Astrocyte (in vitro differentiated cells and primary cell): ENCODE measurements around the gene PEMT. TPM values are rescaled to one million over a fixed set of nuclear protein-coding genes. Genes with fewer than 3 reads are reported as not detected.

ENCODE experiments used
- DNase-seq: peaks from one replicate; pipeline ENCODE4 v3.0.0-alpha.2; 2010; ENCODE audit warnings: low read depth
- FAIRE-seq: peaks from 2 replicates; lab custom pipeline; 2011; peaks lifted over from hg19 to GRCh38; lab: Jason Lieb, UNC
- H2AFZ ChIP-seq: 2 replicates; pipeline ENCODE4 v1.6.0; 2012; ENCODE audit warnings: low read depth, low read length, inconsistent platforms
- H3K27ac ChIP-seq: 2 replicates; pipeline ENCODE4 v1.5.1; 2011; ENCODE audit warnings: low read depth, low read length, inconsistent platforms
- H3K27me3 ChIP-seq: 2 replicates; pipeline ENCODE4 v1.6.0; 2011; ENCODE audit warnings: low read length, inconsistent platforms; ENCODE audit not compliant: insufficient read depth
- H3K36me3 ChIP-seq: 2 replicates; pipeline ENCODE4 v1.5.1; 2011; ENCODE audit warnings: low read length, inconsistent platforms; ENCODE audit not compliant: insufficient read depth
- H3K4me1 ChIP-seq: 2 replicates; pipeline ENCODE4 v1.5.1; 2011; ENCODE audit warnings: low read length, inconsistent platforms; ENCODE audit not compliant: insufficient read depth
- H3K4me2 ChIP-seq: 2 replicates; pipeline ENCODE4 v1.6.0; 2012; ENCODE audit warnings: low read length, inconsistent platforms
- H3K4me3 ChIP-seq: 2 replicates; pipeline ENCODE4 v1.5.1; 2011; ENCODE audit warnings: low read depth, mild to moderate bottlenecking, low read length, inconsistent platforms; ENCODE audit not compliant: insufficient read depth
- H3K79me2 ChIP-seq: 2 replicates; pipeline ENCODE4 v1.6.0; 2012; ENCODE audit warnings: mild to moderate bottlenecking, low read length, inconsistent platforms; ENCODE audit not compliant: insufficient read depth
- H3K9ac ChIP-seq: 2 replicates; pipeline ENCODE4 v1.6.0; 2012; ENCODE audit warnings: mild to moderate bottlenecking, low read length, inconsistent platforms
- H3K9me3 ChIP-seq: 2 replicates; pipeline ENCODE4 v1.5.1; 2012; ENCODE audit warnings: low read depth, mild to moderate bottlenecking, low read length, inconsistent platforms; ENCODE audit not compliant: insufficient read depth
- H4K20me1 ChIP-seq: 2 replicates; pipeline ENCODE4 v1.6.0; 2012; ENCODE audit warnings: low read length, inconsistent platforms; ENCODE audit not compliant: insufficient read depth
- H3K27ac Mint-ChIP-seq: one replicate; pipeline ENCODE4 v1.8.0; 2021; ENCODE audit warnings: mild to moderate bottlenecking, mixed read lengths; ENCODE audit not compliant: unreplicated experiment
- H3K27me3 Mint-ChIP-seq: one replicate; pipeline ENCODE4 v1.8.0; 2021; ENCODE audit warnings: low read depth, mixed read lengths; ENCODE audit not compliant: unreplicated experiment
- H3K36me3 Mint-ChIP-seq: one replicate; pipeline ENCODE4 v1.8.0; 2021; ENCODE audit warnings: low read depth, mixed read lengths; ENCODE audit not compliant: unreplicated experiment
- H3K4me1 Mint-ChIP-seq: one replicate; pipeline ENCODE4 v1.8.0; 2021; ENCODE audit warnings: low read depth, mixed read lengths; ENCODE audit not compliant: unreplicated experiment
- H3K4me3 Mint-ChIP-seq: one replicate; pipeline ENCODE4 v1.8.0; 2021; ENCODE audit warnings: mild to moderate bottlenecking, moderate library complexity, mixed read lengths; ENCODE audit not compliant: unreplicated experiment
- H3K9me3 Mint-ChIP-seq: one replicate; pipeline ENCODE4 v1.8.0; 2021; ENCODE audit warnings: mild to moderate bottlenecking, mixed read lengths; ENCODE audit not compliant: unreplicated experiment
- CTCF ChIP-seq: IDR thresholded peaks from 2 replicates; pipeline ENCODE4 v1.5.1; 2011; ENCODE audit warnings: low read depth, mild to moderate bottlenecking, inconsistent platforms, low read length, moderate library complexity; ENCODE audit not compliant: insufficient read depth
- EZH2 ChIP-seq: IDR thresholded peaks from 2 replicates; pipeline ENCODE4 v1.6.1; 2012; ENCODE audit warnings: mild to moderate bottlenecking, low read length, inconsistent platforms; ENCODE audit not compliant: insufficient read depth
- total RNA-seq: library from RNA; stranded (reverse); gene quantifications from 2 replicates; pipeline ENCODE4 v1.2.1, GENCODE V29; 2021

PEMT gene
- total RNA-seq, 1 donor from 2014 or later = 19.5 TPM

DNA sequence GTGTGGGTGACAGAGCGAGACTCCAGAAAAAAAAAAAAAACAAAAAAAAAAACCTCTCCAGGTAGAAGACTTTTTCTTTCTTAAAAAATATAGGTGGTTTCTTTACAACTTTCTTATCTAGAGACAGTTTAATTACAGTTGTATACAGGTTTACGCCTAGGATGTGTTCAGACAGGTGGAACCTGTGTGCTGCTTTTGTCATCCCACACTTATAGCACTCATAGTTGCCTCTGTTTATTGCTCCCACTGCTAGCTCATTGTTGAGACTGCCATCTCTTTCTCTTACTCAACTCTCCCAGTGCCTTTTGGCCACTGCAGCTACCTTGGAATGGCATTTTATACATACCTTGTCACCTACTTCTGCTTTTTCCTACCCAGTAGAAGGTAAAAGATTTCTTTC is 133.8 kb downstream of the PEMT start:
- peaks cover 14% of the 10 kb centered on the region for H3K27me3 ChIP-seq
- Mint-ChIP-seq H3K9me3 (peaks cover 4% of the 10 kb centered on the region), H3K27me3 (peaks cover 44% of the 10 kb centered on the region), H3K27ac (no peak overlapping the region), H3K4me1 (no peaks in the 10 kb centered on the region), H3K36me3 (no peaks in the 10 kb centered on the region), H3K4me3 (no peak overlapping the region)
- H3K79me2 ChIP-seq = no peaks in the 10 kb centered on the region
- peaks cover 6% of the 10 kb centered on the region for H3K9me3 ChIP-seq
- no peaks in the 10 kb centered on the region for H3K4me1 ChIP-seq
- H3K4me2 ChIP-seq = no peak overlapping the region
- no peak for TF ChIP-seq CTCF
- no peak for TF ChIP-seq EZH2
- H2AFZ ChIP-seq = no peak overlapping the region
- no peak overlapping the region for H3K27ac ChIP-seq
- FAIRE-seq = no peak
- H4K20me1 ChIP-seq = no peaks in the 10 kb centered on the region
- DNase-seq = no peak
- H3K36me3 ChIP-seq = no peaks in the 10 kb centered on the region
- H3K4me3 ChIP-seq = no peak overlapping the region
- no peak overlapping the region for H3K9ac ChIP-seq

DNA sequence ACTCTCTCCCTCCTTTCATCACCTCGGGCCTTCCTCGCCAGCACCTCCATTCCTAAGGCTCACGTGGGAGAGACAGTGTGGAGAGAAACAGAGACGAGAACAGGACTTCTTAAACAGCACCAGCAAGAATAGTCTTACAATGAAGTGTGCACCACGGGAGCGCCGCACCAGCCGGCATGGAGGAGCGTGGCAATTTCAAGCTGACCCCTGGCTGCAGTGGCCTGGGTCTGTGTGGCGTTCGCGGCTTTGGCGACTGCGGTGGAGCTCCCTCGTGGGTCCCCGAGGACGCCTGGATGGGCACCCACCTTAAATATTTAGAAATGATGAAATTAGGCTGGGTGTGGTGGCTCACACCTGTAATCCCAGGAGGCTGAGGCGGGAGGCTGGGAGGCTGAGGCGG is 135.3 kb downstream of the PEMT start:
- H3K36me3 ChIP-seq = no peaks in the 10 kb centered on the region
- H3K36me3 Mint-ChIP-seq = peaks cover 2% of the 10 kb centered on the region
- no peak overlapping the region for H3K9ac ChIP-seq
- TF ChIP-seq CTCF (no peak), EZH2 (no peak)
- no peaks in the 10 kb centered on the region for H4K20me1 ChIP-seq
- H3K27me3 Mint-ChIP-seq = peaks cover 51% of the 10 kb centered on the region
- no peaks in the 10 kb centered on the region for H3K4me1 Mint-ChIP-seq
- no peak overlapping the region for H3K27ac Mint-ChIP-seq
- no peaks in the 10 kb centered on the region for H3K4me1 ChIP-seq
- H3K4me3 Mint-ChIP-seq = no peak overlapping the region
- no peak overlapping the region for H3K4me2 ChIP-seq
- FAIRE-seq (no peak), DNase-seq (no peak)
- no peak overlapping the region for H3K27ac ChIP-seq
- H3K9me3 Mint-ChIP-seq = peaks cover 4% of the 10 kb centered on the region
- H3K4me3 ChIP-seq = no peak overlapping the region
- no peak overlapping the region for H2AFZ ChIP-seq
- H3K79me2 ChIP-seq = no peaks in the 10 kb centered on the region
- peaks cover 19% of the 10 kb centered on the region for H3K27me3 ChIP-seq
- peaks cover 6% of the 10 kb centered on the region for H3K9me3 ChIP-seq

Other genes with a start within 250 kb of the PEMT start
- gene MED9, start 114.7 kb downstream of the PEMT start, total RNA-seq = 7.7 and 9.4 TPM in 2 replicates
- 0.48 and 0.77 TPM in 2 replicates for gene RASD1, start 95.3 kb downstream of the PEMT start, total RNA-seq
- 39.1 and 39.8 TPM in 2 replicates for gene RAI1, start 89.8 kb upstream of the PEMT start, total RNA-seq
- 59.2 and 65.6 TPM in 2 replicates for gene SREBF1, start 245.3 kb upstream of the PEMT start, total RNA-seq